ENCODE measurements around the gene NR5A1. TPM values are rescaled to one million over a fixed set of nuclear protein-coding genes. Genes with fewer than 3 reads are reported as not detected.

The NR5A1 gene
- total and polyA plus RNA-seq, 2 experiments from 2014 or later, result not detected

GRCh38 chr9:124456341-124457078 lies 50.7 kb downstream of the NR5A1 start:
- Histone ChIP-seq H3K27ac (no peak overlapping the region), H3K4me3 (no peak overlapping the region), H3K4me2 (ENCODE audit: unreplicated experiment) (no peak overlapping the region), H4K20me1 (ENCODE audit: insufficient read depth) (no peaks in the 10 kb centered on the region), H3K79me2 (ENCODE audit: insufficient read depth) (no peaks in the 10 kb centered on the region), H3F3A (ENCODE audit: insufficient read depth) (no peaks in the 10 kb centered on the region), H2AFZ (no peak overlapping the region), H3K9ac (no peak overlapping the region), H3K4me1 (ENCODE audit: insufficient read depth) (no peaks in the 10 kb centered on the region), H3K9me3 (ENCODE audit: low read depth) (no peaks in the 10 kb centered on the region), H3K27me3 (replicated peaks; ENCODE audit: insufficient read depth) (peaks cover 6% of the 10 kb centered on the region; the same call in 1 of the 2 replicates), H3K36me3 (ENCODE audit: low read depth) (no peaks in the 10 kb centered on the region), H3K9me2 (ENCODE audit: insufficient read depth) (no peaks in the 10 kb centered on the region)
- in situ Hi-C loops (cut with MboI), result no loop called here
- 43 to 45% methylated on average over 15 of the region's 15 CpGs for WGBS, 2 experiments (ENCODE audit: low coverage in 1 of 2, low lambda C conversion rate in 2 of 2, missing lambda C conversion rate in 2 of 2)
- DNase-seq, result no peak
- TF ChIP-seq EZH2phosphoT487 (IDR thresholded peaks at IDR 0.05; ENCODE audit: insufficient read depth, low read depth) (no peak), EZH2 (IDR thresholded peaks at IDR 0.05; ENCODE audit: insufficient read depth, poor library complexity, severe bottlenecking) (no peak)

DNA sequence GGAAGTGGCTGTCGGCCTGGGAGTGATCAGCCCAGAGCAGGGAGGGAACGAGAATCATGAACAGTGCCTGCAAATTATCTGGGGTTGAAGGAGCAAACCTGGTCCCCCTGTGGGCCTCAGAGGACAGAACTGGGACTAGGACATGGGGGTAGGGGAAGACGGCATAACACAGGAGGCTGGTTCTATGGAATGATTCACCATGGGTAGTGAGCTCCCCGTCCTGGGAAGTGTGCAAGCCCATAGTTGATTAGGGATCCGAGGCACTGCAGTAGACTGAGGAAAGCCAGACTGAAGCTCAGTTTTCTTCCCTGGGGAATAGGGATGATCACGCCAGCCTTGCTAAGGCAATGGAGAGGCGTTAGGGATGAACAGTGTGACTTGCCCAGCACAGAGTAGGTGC lies 51.4 kb downstream of the NR5A1 start:
- H3F3A ChIP-seq (ENCODE audit: insufficient read depth), result no peaks in the 10 kb centered on the region
- peaks cover 12% of the 10 kb centered on the region for H3K27me3 ChIP-seq (replicated peaks; ENCODE audit: insufficient read depth)
- no peak for DNase-seq
- H3K9ac ChIP-seq, result no peak overlapping the region
- no peaks in the 10 kb centered on the region for H3K79me2 ChIP-seq (ENCODE audit: insufficient read depth)
- H3K4me3 ChIP-seq, result no peak overlapping the region
- 74 to 76% methylated on average over 7 of the region's 7 CpGs for WGBS, 2 experiments (ENCODE audit: low coverage in 1 of 2, low lambda C conversion rate in 2 of 2, missing lambda C conversion rate in 2 of 2)
- TF ChIP-seq EZH2 (IDR thresholded peaks at IDR 0.05; ENCODE audit: insufficient read depth, poor library complexity, severe bottlenecking), result no peak
- no peak for TF ChIP-seq EZH2phosphoT487 (IDR thresholded peaks at IDR 0.05; ENCODE audit: insufficient read depth, low read depth)
- H3K4me1 ChIP-seq (ENCODE audit: insufficient read depth), result 0 out of 2 replicates have a peak, but pooled peaks cover under 1% of the 10 kb centered on the region
- H2AFZ ChIP-seq, result no peak overlapping the region
- no peaks in the 10 kb centered on the region for H3K9me3 ChIP-seq (ENCODE audit: low read depth)
- no peaks in the 10 kb centered on the region for H4K20me1 ChIP-seq (ENCODE audit: insufficient read depth)
- no peaks in the 10 kb centered on the region for H3K36me3 ChIP-seq (ENCODE audit: low read depth)
- H3K4me2 ChIP-seq (ENCODE audit: unreplicated experiment), result no peak overlapping the region
- no peak overlapping the region for H3K27ac ChIP-seq
- in situ Hi-C loops (cut with MboI), result no loop called here
- H3K9me2 ChIP-seq (ENCODE audit: insufficient read depth), result no peaks in the 10 kb centered on the region

DNA sequence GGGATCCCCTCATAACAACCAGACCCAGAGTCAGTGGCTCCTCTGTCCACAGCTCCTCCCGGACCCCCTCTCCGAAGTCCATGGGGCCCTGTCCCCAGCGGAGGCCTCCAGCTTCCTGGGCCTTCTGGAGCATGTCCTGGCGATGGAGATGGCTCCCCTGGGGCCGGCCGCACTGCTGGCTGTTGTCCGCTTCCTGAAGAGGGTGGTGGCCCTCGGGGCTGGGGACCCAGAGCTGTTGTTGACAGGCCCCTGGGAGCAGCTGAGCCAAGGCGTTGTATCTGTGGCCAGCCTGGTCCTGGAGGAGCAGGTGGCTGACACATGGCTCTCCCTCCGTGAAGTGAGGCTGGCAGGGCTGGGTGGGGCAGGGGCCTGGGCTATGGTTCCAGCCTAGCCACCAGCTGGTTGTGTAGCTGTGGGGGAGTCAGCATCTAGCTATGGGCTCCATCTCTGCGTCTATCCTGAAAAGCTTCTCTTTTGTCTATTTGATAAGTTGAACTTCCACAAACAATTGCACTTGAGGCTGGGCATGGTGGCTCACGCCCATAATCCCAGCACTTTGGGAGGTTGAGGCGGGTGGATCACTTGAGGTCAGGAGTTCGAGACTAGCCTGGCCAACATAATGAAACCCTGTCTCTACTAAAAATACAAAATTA lies 52.3 kb downstream of the NR5A1 start:
- TF ChIP-seq EZH2 (IDR thresholded peaks at IDR 0.05; ENCODE audit: insufficient read depth, poor library complexity, severe bottlenecking) (no peak), EZH2phosphoT487 (IDR thresholded peaks at IDR 0.05; ENCODE audit: insufficient read depth, low read depth) (no peak)
- no peak overlapping the region for H3K27ac ChIP-seq
- peaks cover 18% of the 10 kb centered on the region for H3K27me3 ChIP-seq (replicated peaks; ENCODE audit: insufficient read depth)
- no peak overlapping the region for H3K9ac ChIP-seq
- no peaks in the 10 kb centered on the region for H3F3A ChIP-seq (ENCODE audit: insufficient read depth)
- DNase-seq, result no peak
- in situ Hi-C loops (cut with MboI), result no loop called here
- no peaks in the 10 kb centered on the region for H4K20me1 ChIP-seq (ENCODE audit: insufficient read depth)
- no peaks in the 10 kb centered on the region for H3K9me2 ChIP-seq (ENCODE audit: insufficient read depth)
- H3K4me2 ChIP-seq (ENCODE audit: unreplicated experiment), result no peak overlapping the region
- H3K79me2 ChIP-seq (ENCODE audit: insufficient read depth), result no peaks in the 10 kb centered on the region
- H3K4me1 ChIP-seq (ENCODE audit: insufficient read depth), result 0 out of 2 replicates have a peak, but pooled peaks cover 7% of the 10 kb centered on the region
- no peak overlapping the region for H3K4me3 ChIP-seq
- no peaks in the 10 kb centered on the region for H3K36me3 ChIP-seq (ENCODE audit: low read depth)
- H2AFZ ChIP-seq, result no peak overlapping the region
- 79 to 84% methylated on average over 14 of the region's 14 CpGs for WGBS, 2 experiments (ENCODE audit: low coverage in 1 of 2, low lambda C conversion rate in 2 of 2, missing lambda C conversion rate in 2 of 2)
- H3K9me3 ChIP-seq (ENCODE audit: low read depth), result no peaks in the 10 kb centered on the region

DNA sequence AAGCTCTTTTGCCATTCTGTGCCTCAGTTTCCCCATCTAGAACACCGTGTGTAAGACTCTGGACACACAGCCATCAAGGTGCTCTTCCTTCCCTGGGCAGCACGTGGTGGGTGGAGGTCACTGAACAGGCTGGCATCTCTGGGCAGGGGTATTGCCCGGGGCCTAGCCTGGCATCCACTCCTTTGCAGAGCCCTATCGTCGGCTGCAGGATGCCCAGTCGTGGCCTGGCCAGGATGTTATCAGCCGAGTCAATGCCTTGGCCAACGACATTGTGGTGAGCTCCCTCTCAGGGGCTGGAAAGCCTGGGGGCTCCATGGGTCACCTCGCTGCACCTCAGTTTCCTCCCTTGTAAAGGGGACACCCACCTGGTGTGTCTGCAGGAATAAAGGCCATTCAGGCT lies 52.9 kb downstream of the NR5A1 start:
- in situ Hi-C loops (cut with MboI), result no loop called here
- Histone ChIP-seq H3K4me3 (no peak overlapping the region), H3K4me2 (ENCODE audit: unreplicated experiment) (no peak overlapping the region), H3K27me3 (replicated peaks; ENCODE audit: insufficient read depth) (peaks cover 18% of the 10 kb centered on the region), H3K9me3 (ENCODE audit: low read depth) (no peaks in the 10 kb centered on the region), H2AFZ (no peak overlapping the region), H3K9me2 (ENCODE audit: insufficient read depth) (no peaks in the 10 kb centered on the region), H4K20me1 (ENCODE audit: insufficient read depth) (no peaks in the 10 kb centered on the region), H3K9ac (no peak overlapping the region), H3K36me3 (ENCODE audit: low read depth) (no peaks in the 10 kb centered on the region), H3K4me1 (ENCODE audit: insufficient read depth) (0 out of 2 replicates have a peak, but pooled peaks cover 7% of the 10 kb centered on the region), H3K79me2 (ENCODE audit: insufficient read depth) (no peaks in the 10 kb centered on the region), H3K27ac (no peak overlapping the region), H3F3A (ENCODE audit: insufficient read depth) (no peaks in the 10 kb centered on the region)
- TF ChIP-seq EZH2 (IDR thresholded peaks at IDR 0.05; ENCODE audit: insufficient read depth, poor library complexity, severe bottlenecking), result no peak
- TF ChIP-seq EZH2phosphoT487 (IDR thresholded peaks at IDR 0.05; ENCODE audit: insufficient read depth, low read depth), result no peak
- 78 to 80% methylated on average over 9 of the region's 9 CpGs for WGBS, 2 experiments (ENCODE audit: low coverage in 1 of 2, low lambda C conversion rate in 2 of 2, missing lambda C conversion rate in 2 of 2)
- DNase-seq, result no peak

Measured in GM23248 (cell line).